ENCODE results near the gene CISD1. TPM values are rescaled to one million over a fixed set of nuclear protein-coding genes. Genes with fewer than 3 reads are reported as not detected.

The CISD1 gene
- total and polyA plus RNA-seq, 10 of the 15 experiments (the other 5 are each of a cell fraction or from before 2014, with no cell fraction given) = 23.0 to 162 (median 58.5) TPM

GRCh38 chr10:58266826-58267712 is 1.9 kb upstream of the CISD1 start:
- in situ Hi-C loops (cut with MboI) (no loop called here), intact Hi-C loops (cut with micrococcal nuclease; ENCODE audit: unreplicated experiment) (loop anchor here (5.0 to 10.0 kb wide), 2 partner anchors 70 to 1638 kb away; partner anchors contain the start of genes CCDC6 and UBE2D1)
- RAD21 ChIA-PET (ENCODE audit: unreplicated experiment) = interaction anchor here (0.7 to 1.8 kb wide), 4 partner anchors 23 to 118 kb away, joined by 3 to 7 read pairs (median 4); partner anchors contain the start of gene TFAM
- ATAC-seq (peak; percentile 18), FAIRE-seq (no peak), DNase-seq (ENCODE audit: low read depth, low spot score) (no peak)
- Histone ChIP-seq H4K20me1 (ENCODE audit: control insufficient read depth, insufficient read depth) (no peaks in the 10 kb centered on the region), H3K9me3 (replicated peaks; ENCODE audit: control insufficient read depth, insufficient read depth, low read length) (no peaks in the 10 kb centered on the region; the same call in 2 of the 3 replicates), H2AFZ (ENCODE audit: control insufficient read depth, low read depth, low read length) (peak overlapping the region; percentile 81), H3K4me1 (ENCODE audit: control insufficient read depth, insufficient read depth, low read length) (0 out of 2 replicates have a peak, but pooled peaks cover 5% of the 10 kb centered on the region), H3K9ac (ENCODE audit: control insufficient read depth, insufficient read depth, low read length) (peak overlapping the region; percentile 78), H3K4me3 (peak overlapping the region; percentile 80), H3K27me3 (replicated peaks in 1 of 2; ENCODE audit: control insufficient read depth in 2 of 2, insufficient read depth in 2 of 2, low read length in 1 of 2) (no peaks in the 10 kb centered on the region), H3K79me2 (ENCODE audit: control insufficient read depth, insufficient read depth, low read length) (peaks cover 79% of the 10 kb centered on the region), H3K36me3 (ENCODE audit: control insufficient read depth in 2 of 2, insufficient read depth in 2 of 2, low read length in 1 of 2) (no peaks in the 10 kb centered on the region), H3K27ac (ENCODE audit: control insufficient read depth, insufficient read depth) (peak overlapping the region; percentile 80), H3K4me2 (ENCODE audit: control insufficient read depth, insufficient read depth) (peak overlapping the region; percentile 84)
- BruUV-seq (replicated peaks) = no TSS peak
- CTCF ChIA-PET = interaction anchor here (0.6 to 2.2 kb wide), 4 partner anchors 24 to 855 kb away, joined by 3 to 8 read pairs (median 4); no protein-coding TSS in a partner anchor
- SMC1A ChIA-PET (ENCODE audit: uncharacterized antibody, unreplicated experiment) = interaction anchor here (0.7 to 1.2 kb wide), 3 partner anchors 26 to 90 kb away, joined by 3 to 5 read pairs (median 4); no protein-coding TSS in a partner anchor
- 1% methylated on average over 45 of the region's 53 CpGs for WGBS (ENCODE audit: insufficient coverage, insufficient replicate concordance, low lambda C conversion rate, missing lambda C conversion rate)
- POLR2A ChIA-PET = no interaction called here
- TF ChIP-seq MEF2B (IDR thresholded peaks at IDR 0.05; ENCODE audit: partially characterized antibody, poor library complexity, severe bottlenecking) (peak; percentile 43), NKRF (conservative IDR thresholded peaks at IDR 0.05) (peak; percentile 65), NFXL1 (IDR thresholded peaks at IDR 0.05; ENCODE audit: borderline replicate concordance) (no peak), ELK1 (IDR thresholded peaks at IDR 0.05; ENCODE audit: low read depth, low read length) (no peak), NBN (IDR thresholded peaks at IDR 0.05) (0 out of 2 replicates have a peak, but pooled peaks have one; percentile 52), MAX (IDR thresholded peaks at IDR 0.05; ENCODE audit: low read depth, low read length) (peak; percentile 64), ASH2L (IDR thresholded peaks at IDR 0.05; ENCODE audit: borderline replicate concordance, low read depth) (no peak), SIN3A (IDR thresholded peaks at IDR 0.05; ENCODE audit: low read depth, low read length) (0 out of 2 replicates have a peak, but pooled peaks have one; percentile 66), MYC (IDR thresholded peaks at IDR 0.05; ENCODE audit: insufficient read depth, insufficient read length, insufficient replicate concordance, low read length, severe bottlenecking) (peak; percentile 57), HDGF (IDR thresholded peaks at IDR 0.05) (0 out of 2 replicates have a peak, but pooled peaks have one; percentile 72), NFYA (IDR thresholded peaks at IDR 0.05; ENCODE audit: borderline replicate concordance, low read depth, low read length) (no peak), ZNF217 (IDR thresholded peaks at IDR 0.05) (peak; percentile 41; the same call in 1 of the 2 replicates), EP300 (IDR thresholded peaks at IDR 0.05; ENCODE audit: borderline replicate concordance in 1 of 2, control insufficient read depth in 1 of 2, low read depth in 2 of 2, low read length in 2 of 2) (no peak), CHD1 (IDR thresholded peaks at IDR 0.05; ENCODE audit: low read depth, low read length) (no peak), BHLHE40 (IDR thresholded peaks at IDR 0.05; ENCODE audit: borderline replicate concordance in 1 of 2, low read depth in 2 of 2, low read length in 1 of 2) (peak; percentile 44 to 66; a peak in 3 of 4 replicates), NFIC (IDR thresholded peaks at IDR 0.05; ENCODE audit: low read depth, low read length) (no peak), IKZF2 (IDR thresholded peaks at IDR 0.05) (no peak; a peak in 3 of 4 replicates), POLR2AphosphoS5 (IDR thresholded peaks at IDR 0.05; ENCODE audit: low read length) (0 out of 2 replicates have a peak, but pooled peaks have one; percentile 6), IKZF1 (conservative IDR thresholded peaks at IDR 0.05) (0 out of 2 replicates have a peak, but pooled peaks have one; percentile 56)

Measured in GM12878 (cell line).